GM20431 (cell line): ENCODE data around the gene PARP9.
"Not testable (repeated sequence)": the region's sequence is repeated elsewhere in the genome, so short reads cannot be mapped to it uniquely, and the experiment has no call there.

ENCODE experiments used
- in situ Hi-C: fragments of 300-500 bp; cut with MseI, MboI; formaldehyde crosslinking; loops from one replicate; pipeline ENCODE4 v1.15.0; 2020; ENCODE audit warnings: low sequenced_read_pairs; ENCODE audit not compliant: unreplicated experiment

The PARP9 gene

DNA sequence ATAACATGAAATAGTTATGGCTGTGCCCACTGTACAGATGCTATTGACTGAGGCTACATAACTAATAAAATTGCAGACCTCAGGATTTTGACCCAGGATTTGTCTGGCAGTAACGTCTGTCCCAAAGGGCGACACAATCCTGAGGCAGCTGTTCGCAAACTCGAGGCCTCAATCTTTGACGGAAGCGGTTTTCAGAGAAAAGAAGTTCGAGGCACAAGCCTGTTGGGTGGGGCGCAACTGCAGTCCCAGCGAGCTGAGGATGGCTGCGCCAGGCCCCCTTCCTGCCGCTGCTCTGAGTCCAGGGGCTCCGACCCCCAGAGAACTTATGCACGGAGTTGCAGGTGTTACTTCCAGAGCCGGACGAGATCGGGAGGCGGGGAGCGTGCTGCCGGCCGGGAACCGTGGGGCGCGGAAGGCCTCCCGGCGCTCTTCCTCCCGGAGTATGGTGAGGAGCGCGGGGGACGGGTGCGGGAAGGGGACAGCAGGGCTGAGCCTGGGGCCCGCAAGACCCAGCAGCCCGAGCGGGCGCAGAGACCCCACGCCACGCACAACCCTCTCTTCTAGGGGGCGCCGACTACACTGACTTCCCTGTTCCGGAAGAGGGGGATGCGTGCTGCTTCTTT lies 13.4 kb upstream of the PARP9 start, which contains the start of gene PARP15:
PARP15 (plus strand) TSS at position 242 of the 623 bp plus-strand sequence; CDS start at position 260, 18 bp downstream.
- in situ Hi-C loops: no loop called here

GRCh38 chr3:122576174-122576940 lies 12.3 kb upstream of the PARP9 start:
- in situ Hi-C loops: no loop called here

DNA sequence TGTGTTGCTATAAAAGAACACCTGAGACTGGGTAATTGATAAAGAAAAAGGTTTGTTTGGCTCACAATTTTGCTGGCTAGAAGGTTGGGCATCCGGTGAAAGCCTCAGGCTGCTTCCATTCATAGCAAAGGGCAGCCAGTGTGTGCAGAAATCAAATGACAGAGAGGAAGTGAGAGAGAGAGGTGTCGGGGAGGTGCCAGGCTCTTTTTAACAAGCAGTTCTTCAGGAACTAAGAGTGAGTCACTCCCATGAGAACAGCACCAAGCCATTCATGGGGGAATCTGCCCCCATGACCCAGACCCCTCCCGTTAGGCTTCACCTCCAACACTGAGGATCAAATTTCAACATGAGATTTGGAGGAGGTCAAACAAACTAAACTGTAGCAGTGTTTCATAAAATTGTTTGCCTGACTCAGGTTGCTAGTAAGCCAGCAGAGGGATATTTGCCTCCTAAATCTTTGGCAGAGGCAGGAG lies 8.9 kb upstream of the PARP9 start:
- in situ Hi-C loops: no loop called here

DNA sequence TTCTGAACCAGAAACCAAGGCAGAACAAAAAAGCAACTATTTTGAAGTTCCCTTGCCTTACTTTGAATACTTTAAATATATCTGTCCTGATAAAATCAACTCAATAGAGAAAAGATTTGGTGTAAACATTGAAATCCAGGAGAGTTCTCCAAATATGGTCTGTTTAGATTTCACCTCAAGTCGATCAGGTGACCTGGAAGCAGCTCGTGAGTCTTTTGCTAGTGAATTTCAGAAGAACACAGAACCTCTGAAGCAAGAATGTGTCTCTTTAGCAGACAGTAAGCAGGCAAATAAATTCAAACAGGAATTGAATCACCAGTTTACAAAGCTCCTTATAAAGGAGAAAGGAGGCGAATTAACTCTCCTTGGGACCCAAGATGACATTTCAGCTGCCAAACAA lies 4.7 kb upstream of the PARP9 start:
- in situ Hi-C loops: no loop called here

- in situ Hi-C loops: not testable (repeated sequence)
These were observed 4.0 kb upstream of the PARP9 start for GRCh38 chr3:122568131-122568530.

DNA sequence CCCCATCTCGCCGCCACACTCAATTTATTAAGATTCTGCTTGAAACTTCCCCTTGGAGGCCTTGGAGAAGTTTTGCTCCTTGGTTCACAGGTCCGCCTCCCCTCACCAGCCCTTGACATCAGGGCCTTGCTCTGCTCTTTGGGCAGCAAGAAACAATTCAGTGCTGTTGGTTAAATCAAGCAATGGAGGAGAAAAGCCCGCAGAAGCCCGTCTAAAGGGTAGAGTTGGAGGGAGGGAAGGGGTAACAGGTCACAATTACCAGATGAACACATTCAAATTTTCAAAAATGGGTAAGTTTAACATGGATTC lies 429 bp downstream of the PARP9 start:
- in situ Hi-C loops: loop anchor here (5.0 kb wide), 1 partner anchor 114 kb away; no protein-coding TSS in a partner anchor

DNA sequence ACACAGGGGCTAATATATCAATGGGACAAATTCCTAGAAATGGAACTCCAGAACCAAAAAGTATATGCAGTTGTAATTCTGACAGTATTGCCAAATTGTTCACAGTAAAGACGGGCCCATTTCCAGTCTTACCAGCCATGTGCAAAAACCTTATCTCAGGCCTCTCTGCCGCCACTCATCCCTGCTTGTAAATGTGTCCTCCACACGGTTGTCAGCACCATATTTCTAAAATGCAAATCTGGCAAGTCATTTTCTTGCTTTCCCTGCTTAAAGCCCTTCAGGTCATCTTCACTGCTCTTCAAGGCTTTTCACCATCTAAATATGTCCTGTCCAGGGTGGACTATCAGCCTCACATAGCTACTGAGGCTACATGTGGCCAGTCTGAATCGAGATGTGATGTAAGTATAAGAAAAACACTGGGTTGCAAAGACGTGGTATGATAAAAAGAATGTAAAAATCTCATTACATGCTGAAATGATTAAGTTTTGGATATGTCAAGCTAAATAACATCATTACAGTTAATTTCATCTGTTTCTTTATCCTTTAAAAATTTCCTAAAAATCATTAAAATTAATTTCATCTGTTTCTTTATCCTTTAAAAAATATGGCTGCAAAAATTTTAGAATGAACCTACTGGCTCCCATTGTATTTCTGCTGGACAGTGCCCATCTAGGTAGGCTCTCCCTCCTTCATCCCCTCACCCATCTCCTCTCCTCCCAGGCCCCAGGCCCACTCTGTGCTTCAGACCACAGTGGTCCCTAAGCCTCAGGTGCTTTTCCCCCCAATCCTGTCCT lies 980 bp downstream of the PARP9 start:
- in situ Hi-C loops: loop anchor here (5.0 kb wide), 1 partner anchor 114 kb away; no protein-coding TSS in a partner anchor

GRCh38 chr3:122560680-122561079 lies 3.4 kb downstream of the PARP9 start:
- in situ Hi-C loops: loop anchor here (5.0 kb wide), 1 partner anchor 117 kb away; no protein-coding TSS in a partner anchor

DNA sequence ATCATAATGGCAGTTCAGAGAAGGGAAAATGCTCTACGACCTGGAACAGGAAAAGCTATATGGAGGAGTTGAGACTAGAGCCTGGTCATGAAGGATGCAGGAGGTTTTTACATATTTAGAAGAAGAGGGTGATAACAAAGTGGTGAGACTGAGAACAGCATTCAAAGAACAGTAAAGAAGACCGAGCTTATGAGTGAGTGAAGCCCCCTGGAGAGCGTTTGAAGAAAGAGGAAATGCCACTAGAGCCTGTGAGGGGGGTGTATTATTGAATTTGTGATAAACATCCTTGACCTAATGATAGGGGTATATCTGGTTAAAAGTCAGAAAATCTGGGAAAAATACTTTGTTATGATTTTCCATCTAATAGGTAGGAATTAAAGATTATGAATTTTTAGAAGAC lies 4.2 kb downstream of the PARP9 start:
- in situ Hi-C loops: loop anchor here (5.0 kb wide), 1 partner anchor 117 kb away; no protein-coding TSS in a partner anchor

- in situ Hi-C loops: no loop called here
These were observed 5.5 kb downstream of the PARP9 start for GRCh38 chr3:122558605-122559004.

- in situ Hi-C loops: no loop called here
These were observed 6.7 kb downstream of the PARP9 start for GRCh38 chr3:122557356-122557755.

DNA sequence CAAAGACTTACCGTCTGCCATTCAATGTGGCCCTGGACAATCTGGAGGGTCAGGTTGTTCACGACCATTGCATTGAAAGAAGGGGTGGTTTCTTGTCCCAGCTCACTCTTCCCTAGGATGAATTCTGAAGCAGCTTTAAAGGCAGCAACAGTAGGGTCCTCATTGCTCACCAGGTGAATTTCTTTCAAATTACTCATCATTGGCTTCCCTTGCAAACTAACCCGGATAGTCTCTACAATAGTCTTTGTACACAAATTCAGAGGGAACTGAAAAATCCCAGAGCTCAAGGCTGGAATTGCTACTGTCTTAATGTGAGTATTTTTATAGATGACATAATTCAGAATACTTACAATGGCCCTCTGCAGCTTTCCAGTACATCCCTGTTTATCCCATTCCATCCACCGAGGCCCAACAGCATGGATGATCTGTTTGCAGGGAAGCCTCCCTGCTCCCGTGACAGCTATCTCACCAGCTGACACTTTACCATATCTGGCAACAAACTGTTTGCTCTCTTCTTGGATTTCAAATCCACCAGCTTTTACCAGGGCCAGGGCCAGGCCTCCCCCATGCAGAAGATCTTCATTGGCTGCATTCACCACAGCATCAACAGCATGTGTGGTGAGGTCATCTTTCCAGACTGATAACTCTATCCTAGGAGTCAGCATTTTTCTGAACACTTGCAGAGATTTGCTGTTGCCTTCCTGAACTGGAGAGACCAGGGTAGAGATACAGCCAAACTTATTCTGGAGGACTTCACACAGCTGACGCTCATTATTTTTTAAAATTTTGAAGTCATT lies 8.6 kb downstream of the PARP9 start:
- in situ Hi-C loops: no loop called here

- in situ Hi-C loops: no loop called here
These were observed 10.9 kb downstream of the PARP9 start for GRCh38 chr3:122553171-122553570.

DNA sequence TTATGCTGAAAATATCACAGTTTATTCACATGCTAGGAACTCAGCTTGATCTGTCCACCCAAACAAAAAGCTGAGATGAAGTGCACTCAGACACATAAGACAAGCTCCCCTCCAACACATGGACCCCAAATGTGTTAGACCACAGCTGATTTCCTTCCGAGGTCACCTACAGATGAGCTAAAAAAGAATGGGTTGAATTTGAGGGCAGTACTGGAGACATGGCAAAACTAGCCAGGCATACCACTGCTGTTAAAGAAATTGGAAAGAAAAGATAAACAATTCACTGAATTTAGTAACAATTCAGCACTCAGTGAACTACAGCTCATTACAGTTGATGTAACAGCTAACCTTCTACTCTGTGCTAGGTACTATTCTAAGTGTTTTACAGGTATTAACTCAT lies 15.5 kb downstream of the PARP9 start:
- in situ Hi-C loops: no loop called here

- in situ Hi-C loops: no loop called here
These were observed 16.0 kb downstream of the PARP9 start for GRCh38 chr3:122548076-122548475.

DNA sequence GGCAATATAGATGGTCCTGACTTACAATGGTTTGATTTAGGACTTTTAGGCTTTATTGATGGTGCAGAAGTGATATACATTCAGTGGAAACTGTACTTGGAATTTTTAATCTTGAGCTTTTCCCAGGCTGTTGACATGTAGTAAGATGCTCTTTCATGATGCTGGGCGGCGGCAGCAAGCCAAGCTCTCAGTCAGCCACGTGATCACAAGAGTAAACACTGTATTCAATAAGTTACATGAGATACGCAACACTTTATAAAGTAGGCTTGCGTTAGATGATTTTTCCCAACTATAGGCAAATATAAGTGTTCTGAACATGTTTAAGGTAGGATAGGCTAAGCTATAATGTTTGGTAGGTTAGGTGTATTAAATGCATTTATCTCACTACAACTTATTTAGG lies 17.9 kb downstream of the PARP9 start:
- in situ Hi-C loops: no loop called here

DNA sequence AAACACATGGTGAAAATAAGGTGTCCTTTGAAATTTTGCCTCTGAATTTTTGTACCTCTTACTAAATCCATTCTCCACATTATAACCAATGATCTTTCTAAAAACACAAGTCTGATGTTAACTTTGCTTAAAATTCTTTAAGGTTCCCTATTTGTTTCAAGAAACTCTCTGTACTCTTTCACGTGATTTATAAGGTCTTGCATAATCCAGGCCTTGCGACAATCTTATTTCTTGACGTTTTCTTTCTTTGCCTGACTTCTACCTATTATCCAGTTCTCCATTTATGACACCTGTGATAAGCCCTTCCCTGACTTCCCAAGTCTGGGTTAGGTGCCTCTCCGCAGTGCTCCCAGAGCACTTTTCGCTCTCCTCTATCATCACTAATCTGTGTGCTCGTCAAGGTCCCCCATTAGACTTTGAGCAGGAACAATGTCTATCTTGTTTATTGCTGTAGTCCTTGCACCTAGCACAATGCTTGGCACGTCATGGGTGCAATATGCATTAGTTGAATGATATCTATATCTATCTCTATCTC lies 25.1 kb downstream of the PARP9 start:
- in situ Hi-C loops: no loop called here

DNA sequence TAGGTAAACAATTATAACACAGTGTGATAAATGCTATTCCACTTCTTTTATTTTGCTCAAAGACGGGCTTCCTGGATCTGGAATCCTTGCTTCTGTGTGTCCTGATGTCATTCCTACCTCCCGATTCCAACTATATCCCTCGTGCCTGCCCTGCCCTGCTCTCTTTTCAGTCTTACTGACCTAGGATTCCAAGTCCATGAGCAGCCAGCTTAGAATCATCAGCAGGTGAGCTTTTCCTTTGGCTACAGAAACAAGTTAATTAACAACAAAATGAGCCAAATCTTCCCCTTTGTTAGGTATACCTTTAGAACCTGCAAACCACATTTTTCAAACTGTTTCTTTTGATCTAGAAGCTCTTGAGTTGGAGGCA lies 27.5 kb downstream of the PARP9 start:
- in situ Hi-C loops: no loop called here

GRCh38 chr3:122535964-122536631 lies 28.0 kb downstream of the PARP9 start:
- in situ Hi-C loops: no loop called here
